B cell (primary cell): Measurements from ENCODE around the gene NPS. TPM values are rescaled to one million over a fixed set of nuclear protein-coding genes. Genes with fewer than 3 reads are reported as not detected.

Source experiments
- ATAC-seq: fragments of 200-7000 bp; cut with Tn5 transposase; one replicate; pipeline ENCODE4 v1.10.0; 2021; ENCODE audit warnings: low read depth, mild to moderate bottlenecking, moderate number of reproducible peaks, moderate library complexity
- CTCF ChIA-PET: fragments of 350-600 bp; sonication (Branson Sonifier 250); formaldehyde crosslinking; loops from one replicate; lab custom pipeline; 2021; ENCODE audit warnings: antibody characterized with exemption, inconsistent platforms; lab: Charles Lee
- POLR2A ChIA-PET: fragments of 350-600 bp; sonication (Branson Sonifier 250); formaldehyde crosslinking; loops from one replicate; lab custom pipeline; 2021; ENCODE audit warnings: antibody characterized with exemption; lab: Charles Lee
- DNase-seq: peaks from one replicate; pipeline ENCODE4 v3.0.0; 2013
- H2AFZ ChIP-seq: 2 replicates; pipeline ENCODE4 v1.6.1; 2012; ENCODE audit warnings: mild to moderate bottlenecking, low read depth, low read length; ENCODE audit not compliant: insufficient read depth, poor library complexity, severe bottlenecking
- H3K27ac ChIP-seq, 2 donors: 1 replicate in 1 of 2; 2 replicates in 1 of 2; pipeline ENCODE4 v1.5.1; 2012 to 2013; ENCODE audit warnings: low read length in 2 of 2, mild to moderate bottlenecking in 2 of 2, moderate library complexity in 1 of 2
- H3K27me3 ChIP-seq, 4 experiments: fragments of 200-600 bp in 1 of 4; sonication (generic) in 1 of 4; replicated peaks in 1 of 4; 1 replicate in 2 of 4; 2 replicates in 2 of 4; pipeline versions ENCODE4 v1.6.1 to v1.7.0; 2013 to 2016; ENCODE audit warnings: low read length in 3 of 4, mild to moderate bottlenecking in 2 of 4, mixed read lengths in 1 of 4, moderate library complexity in 1 of 4; ENCODE audit not compliant: insufficient read depth in 4 of 4, control insufficient read depth in 3 of 4; ENCODE audit errors: control extremely low read depth in 1 of 4
- H3K36me3 ChIP-seq, 2 experiments: replicated peaks in 1 of 2; 1 replicate in 1 of 2; 2 replicates in 1 of 2; pipeline versions ENCODE4 v1.6.1 to v1.7.1; 2013; ENCODE audit warnings: low read length in 1 of 2; ENCODE audit not compliant: insufficient read depth in 2 of 2, control insufficient read depth in 1 of 2; ENCODE audit errors: control extremely low read depth in 1 of 2, extremely low read depth in 1 of 2
- H3K4me1 ChIP-seq, 2 donors: fragments of 200-600 bp in 1 of 2; sonication (generic) in 1 of 2; 1 replicate in 1 of 2; 2 replicates in 1 of 2; pipeline versions ENCODE4 v1.5.1 to v1.6.1; 2013 to 2017; ENCODE audit warnings: low read length in 2 of 2; ENCODE audit not compliant: control insufficient read depth in 2 of 2, insufficient read depth in 2 of 2
- H3K4me2 ChIP-seq: replicated peaks from 2 replicates; pipeline ENCODE3; 2012; ENCODE audit warnings: mild to moderate bottlenecking, low read depth, low read length; ENCODE audit not compliant: poor library complexity, severe bottlenecking
- H3K4me3 ChIP-seq, 5 experiments: fragments of 200-600 bp in 1 of 5; sonication (generic) in 1 of 5; 1 replicate in 3 of 5; 2 replicates in 2 of 5; pipeline versions ENCODE4 v1.5.1 to v1.7.0; 2011 to 2016; ENCODE audit warnings: low read length in 4 of 5, mild to moderate bottlenecking in 4 of 5, low read depth in 2 of 5, control low read depth in 1 of 5, moderate library complexity in 1 of 5; ENCODE audit not compliant: insufficient read depth in 1 of 5; ENCODE audit errors: control extremely low read depth in 1 of 5, extremely low read depth in 1 of 5
- H3K79me2 ChIP-seq: fragments of 200-600 bp; sonication (generic); one replicate; pipeline ENCODE4 v1.6.0; 2016; ENCODE audit warnings: low read length; ENCODE audit not compliant: control insufficient read depth, insufficient read depth
- H3K9ac ChIP-seq: fragments of 200-600 bp; sonication (generic); 2 replicates; pipeline ENCODE4 v1.6.1; 2017; ENCODE audit warnings: mild to moderate bottlenecking, low read length, moderate library complexity
- H3K9me3 ChIP-seq, 3 donors: one replicate each; pipeline versions ENCODE4 v1.6.1 to v1.7.1; 2013; ENCODE audit warnings: low read length in 2 of 3; ENCODE audit not compliant: control insufficient read depth in 2 of 3, insufficient read depth in 1 of 3; ENCODE audit errors: control extremely low read depth in 1 of 3
- H4K20me1 ChIP-seq: 2 replicates; pipeline ENCODE4 v1.6.0; 2012; ENCODE audit warnings: mild to moderate bottlenecking, low read length; ENCODE audit not compliant: insufficient read depth, control insufficient read depth, poor library complexity, severe bottlenecking
- H3K27ac Mint-ChIP-seq: one replicate; pipeline ENCODE4 v1.8.0; 2021; ENCODE audit warnings: mixed read lengths
- H3K27me3 Mint-ChIP-seq: one replicate; pipeline ENCODE4 v1.8.0; 2021; ENCODE audit warnings: mixed read lengths
- H3K4me1 Mint-ChIP-seq: one replicate; pipeline ENCODE4 v1.8.0; 2021; ENCODE audit warnings: mixed read lengths
- H3K4me3 Mint-ChIP-seq: one replicate; pipeline ENCODE4 v1.8.0; 2021; ENCODE audit warnings: mixed read lengths
- H3K9me3 Mint-ChIP-seq: one replicate; pipeline ENCODE4 v1.8.0; 2022; ENCODE audit warnings: mixed read lengths; ENCODE audit not compliant: insufficient read depth
- CTCF ChIP-seq: fragments of 200-600 bp; IDR thresholded peaks from one replicate; pipeline ENCODE4 v1.8.0; 2022; ENCODE audit warnings: antibody characterized with exemption, mild to moderate bottlenecking
- EZH2 ChIP-seq: IDR thresholded peaks from 2 replicates; pipeline ENCODE4 v1.6.1; 2012; ENCODE audit warnings: borderline replicate concordance, low read depth, mild to moderate bottlenecking, moderate library complexity, low read length; ENCODE audit not compliant: insufficient read depth, poor library complexity, severe bottlenecking
- WGBS: methylation state at CpG from one replicate; pipeline ENCODE4 v1.1.5; 2013; ENCODE audit warnings: missing lambda C conversion rate; ENCODE audit not compliant: insufficient coverage; 5-methylcytosine and 5-hydroxymethylcytosine counted together
- intact Hi-C: fragments of 100-400 bp; cut with micrococcal nuclease; formaldehyde crosslinking; loops from one replicate; pipeline ENCODE4 v1.10.0; 2022
- polyA plus RNA-seq: library from polyadenylated mRNA; depleted of rRNA; stranded (reverse); fragments of >200 nt; gene quantifications from 2 replicates; pipeline ENCODE4 v1.2.3, GENCODE V29; 2012
- total RNA-seq, 2 donors: library from RNA; stranded (reverse); fragments of 120-200 nt in 1 of 2; gene quantifications; 1 replicate in 1 of 2; 2 replicates in 1 of 2; pipeline versions ENCODE4 v1.2.3 to v1.2.4, GENCODE V29; 2013 to 2022

The NPS gene
- total and polyA plus RNA-seq, 2 donors (not counting 1 experiment from before 2014, with no cell fraction given), result not detected

GRCh38 chr10:127523476-127523875, 25.6 kb upstream of the NPS start:
- no peaks in the 10 kb centered on the region for H3K27me3 ChIP-seq
- 96% methylated on average over 3 of the region's 6 CpGs for WGBS
- Mint-ChIP-seq H3K4me1 (no peaks in the 10 kb centered on the region), H3K9me3 (no peaks in the 10 kb centered on the region), H3K27ac (no peak overlapping the region), H3K27me3 (no peaks in the 10 kb centered on the region), H3K4me3 (no peak overlapping the region)
- no peak overlapping the region for H3K4me2 ChIP-seq
- H3K9ac ChIP-seq, result no peak overlapping the region
- ChIA-PET CTCF (no interaction called here), POLR2A (no interaction called here)
- intact Hi-C loops, result no loop called here
- peaks cover 0 to 7% (median 0%) of the 10 kb centered on the region in 3 donors for H3K9me3 ChIP-seq
- no peak overlapping the region for H3K27ac ChIP-seq
- TF ChIP-seq CTCF (no peak), EZH2 (no peak)
- no peaks in the 10 kb centered on the region for H3K79me2 ChIP-seq
- H3K36me3 ChIP-seq, result no peaks in the 10 kb centered on the region
- DNase-seq (no peak), ATAC-seq (no peak)
- no peaks in the 10 kb centered on the region for H3K4me1 ChIP-seq
- H4K20me1 ChIP-seq, result no peaks in the 10 kb centered on the region
- H2AFZ ChIP-seq, result no peak overlapping the region
- no peak overlapping the region for H3K4me3 ChIP-seq

- no peaks in the 10 kb centered on the region for H3K36me3 ChIP-seq
- no peaks in the 10 kb centered on the region for H3K9me3 Mint-ChIP-seq
- TF ChIP-seq CTCF (no peak), EZH2 (no peak)
- no peak overlapping the region for H3K9ac ChIP-seq
- no peaks in the 10 kb centered on the region for H3K27me3 ChIP-seq
- no peaks in the 10 kb centered on the region for H4K20me1 ChIP-seq
- CTCF ChIA-PET, result no interaction called here
- no peak overlapping the region for H3K27ac ChIP-seq
- H3K9me3 ChIP-seq, result peaks cover 0 to 7% (median 0%) of the 10 kb centered on the region in 3 donors
- POLR2A ChIA-PET, result no interaction called here
- H3K4me2 ChIP-seq, result no peak overlapping the region
- no peak overlapping the region for H3K4me3 ChIP-seq
- no peaks in the 10 kb centered on the region for H3K4me1 Mint-ChIP-seq
- DNase-seq (no peak), ATAC-seq (no peak)
- H3K79me2 ChIP-seq, result no peaks in the 10 kb centered on the region
- no peak overlapping the region for H3K27ac Mint-ChIP-seq
- intact Hi-C loops, result no loop called here
- no peaks in the 10 kb centered on the region for H3K4me1 ChIP-seq
- H3K27me3 Mint-ChIP-seq, result no peaks in the 10 kb centered on the region
- WGBS, result no CpG with 5 or more reads among the region's 1 CpG
- no peak overlapping the region for H2AFZ ChIP-seq
- H3K4me3 Mint-ChIP-seq, result no peak overlapping the region
These were observed 24.9 kb upstream of the NPS start for GRCh38 chr10:127524229-127524628.
